Left ventricle myocardium inferior (tissue), 1 donor: ENCODE data around the gene ESPN. TPM values are rescaled to one million over a fixed set of nuclear protein-coding genes. Genes with fewer than 3 reads are reported as not detected.
A peak's percentile ranks its signal among the peaks of the same experiment; 100 is the strongest.

Experiments
- DNase-seq: peaks from one replicate; pipeline ENCODE4 v3.0.0-alpha.2; 2020
- H3K27ac ChIP-seq: fragments of 200-600 bp; replicated peaks from 2 replicates; pipeline ENCODE4 v1.8.0; 2021
- H3K27me3 ChIP-seq: fragments of 200-600 bp; 2 replicates; pipeline ENCODE4 v1.8.0; 2021; ENCODE audit warnings: low read depth
- H3K36me3 ChIP-seq: fragments of 200-600 bp; 2 replicates; pipeline ENCODE4 v1.8.0; 2021
- H3K4me1 ChIP-seq: fragments of 200-600 bp; 2 replicates; pipeline ENCODE4 v1.8.0; 2021
- H3K4me3 ChIP-seq: fragments of 200-600 bp; 2 replicates; pipeline ENCODE4 v1.8.0; 2021; ENCODE audit warnings: mild to moderate bottlenecking, moderate library complexity
- H3K9me3 ChIP-seq: fragments of 200-600 bp; replicated peaks from 2 replicates; pipeline ENCODE4 v1.8.0; 2021
- CTCF ChIP-seq: fragments of 200-600 bp; IDR thresholded peaks from 2 replicates; pipeline ENCODE4 v1.8.0; 2021; ENCODE audit warnings: antibody characterized with exemption, mild to moderate bottlenecking, borderline replicate concordance
- intact Hi-C: fragments of 100-400 bp; cut with micrococcal nuclease; formaldehyde crosslinking; loops from one replicate; pipeline ENCODE4 v1.11.0; 2022
- total RNA-seq: library from RNA; stranded (reverse); fragmentation: NEBNext Ultra II Directional; extraction: Animal tissue kit (Norgen Biotek cat#: 25700); gene quantifications from one replicate; pipeline ENCODE4 v1.2.1, GENCODE V29; 2021
- donor health status: DM: no; HTN: yes; CAD: no; lungs with severe emphysema.

ESPN gene
- total RNA-seq, 1 donor from 2014 or later, result 0.41 TPM

GRCh38 chr1:6483017-6483760 is 58.6 kb downstream of the ESPN start:
- Histone ChIP-seq H3K36me3 (no peaks in the 10 kb centered on the region), H3K27me3 (peaks cover 17% of the 10 kb centered on the region), H3K4me1 (peaks cover 46% of the 10 kb centered on the region), H3K27ac (no peak overlapping the region), H3K9me3 (no peaks in the 10 kb centered on the region), H3K4me3 (no peak overlapping the region)
- no peak for DNase-seq
- TF ChIP-seq CTCF, result no peak
- intact Hi-C loops, result no loop called here

GRCh38 chr1:6483761-6484117 is 59.2 kb downstream of the ESPN start:
- Histone ChIP-seq H3K36me3 (no peaks in the 10 kb centered on the region), H3K4me3 (no peak overlapping the region), H3K27ac (peak overlapping the region; percentile 91), H3K27me3 (peaks cover 17% of the 10 kb centered on the region), H3K9me3 (no peaks in the 10 kb centered on the region), H3K4me1 (peaks cover 51% of the 10 kb centered on the region)
- intact Hi-C loops, result no loop called here
- no peak for TF ChIP-seq CTCF
- no peak for DNase-seq

- intact Hi-C loops, result no loop called here
- H3K27ac ChIP-seq, result peak overlapping the region; percentile 91
- H3K36me3 ChIP-seq, result no peaks in the 10 kb centered on the region
- TF ChIP-seq CTCF, result no peak
- peaks cover 62% of the 10 kb centered on the region for H3K4me1 ChIP-seq
- peak overlapping the region; percentile 73 for H3K4me3 ChIP-seq
- no peak for DNase-seq
- no peaks in the 10 kb centered on the region for H3K9me3 ChIP-seq
- peaks cover 17% of the 10 kb centered on the region for H3K27me3 ChIP-seq
These were observed 60.2 kb downstream of the ESPN start for GRCh38 chr1:6484826-6485167.

- no peak for TF ChIP-seq CTCF
- intact Hi-C loops, result no loop called here
- Histone ChIP-seq H3K36me3 (no peaks in the 10 kb centered on the region), H3K9me3 (no peaks in the 10 kb centered on the region), H3K27me3 (peaks cover 17% of the 10 kb centered on the region), H3K4me3 (peak overlapping the region; percentile 73), H3K4me1 (peaks cover 68% of the 10 kb centered on the region), H3K27ac (peak overlapping the region; percentile 91)
- no peak for DNase-seq
These were observed 60.9 kb downstream of the ESPN start for GRCh38 chr1:6485168-6486101.

- peak overlapping the region; percentile 73 for H3K4me3 ChIP-seq
- no peaks in the 10 kb centered on the region for H3K36me3 ChIP-seq
- peak overlapping the region; percentile 91 for H3K27ac ChIP-seq
- peak; percentile 94 for TF ChIP-seq CTCF
- H3K27me3 ChIP-seq, result peaks cover 17% of the 10 kb centered on the region
- peak; percentile 85 for DNase-seq
- no peaks in the 10 kb centered on the region for H3K9me3 ChIP-seq
- H3K4me1 ChIP-seq, result peaks cover 78% of the 10 kb centered on the region
- intact Hi-C loops, result no loop called here
These were observed 61.9 kb downstream of the ESPN start for GRCh38 chr1:6486433-6487011.
